Panc1 (cell line): Measurements from ENCODE around the gene IL1F10. TPM values are rescaled to one million over a fixed set of nuclear protein-coding genes. Genes with fewer than 3 reads are reported as not detected.
A peak's percentile ranks its signal among the peaks of the same experiment; 100 is the strongest.

Source experiments
- ATAC-seq: fragments of 200-7000 bp; cut with Tn5 transposase; 2 replicates; pipeline ENCODE4 v1.9.1; 2020; ENCODE audit warnings: mild to moderate bottlenecking, moderate library complexity
- BruUV-seq: library from RNA; stranded (reverse); fragments of 400-500 nt; replicated peaks from 2 replicates; lab custom pipeline; 2021; lab: Mats Ljungman, UMichigan
- CTCF ChIA-PET: fragments of 300-600 bp; sonication (Branson Sonifier 250); formaldehyde crosslinking; loops from one replicate; lab custom pipeline; 2022; ENCODE audit warnings: antibody characterized with exemption; lab: Charles Lee
- POLR2A ChIA-PET: fragments of 300-600 bp; sonication (Branson Sonifier 250); formaldehyde crosslinking; loops from one replicate; lab custom pipeline; 2022; ENCODE audit warnings: antibody characterized with exemption; lab: Charles Lee
- DNase-seq: peaks from one replicate; pipeline ENCODE4 v3.0.0-alpha.2; 2010; ENCODE audit warnings: low read depth, low spot score
- H3K27ac ChIP-seq: 2 replicates; pipeline ENCODE4 v1.5.1; 2011; ENCODE audit warnings: mild to moderate bottlenecking, low read length, inconsistent platforms
- H3K27me3 ChIP-seq: fragments of 200-500 bp; sonication (Bioruptor generic); 2 replicates; pipeline ENCODE4 v1.6.0; 2014; ENCODE audit warnings: low read length, inconsistent platforms; ENCODE audit not compliant: control insufficient read depth, insufficient read depth
- H3K36me3 ChIP-seq: fragments of 200-500 bp; sonication (Bioruptor generic); 2 replicates; pipeline ENCODE4 v1.5.1; 2014; ENCODE audit warnings: inconsistent platforms, mild to moderate bottlenecking, low read length, moderate library complexity; ENCODE audit not compliant: control insufficient read depth, insufficient read depth
- H3K4me1 ChIP-seq: 2 replicates; pipeline ENCODE4 v1.5.1; 2011; ENCODE audit warnings: inconsistent platforms, mild to moderate bottlenecking, low read length, moderate library complexity; ENCODE audit not compliant: control insufficient read depth, insufficient read depth
- H3K4me3 ChIP-seq, 2 experiments: 2 replicates each; pipeline ENCODE4 v1.5.1; 2011 to 2012; ENCODE audit warnings: low read depth in 2 of 2, low read length in 2 of 2, mild to moderate bottlenecking in 2 of 2, inconsistent platforms in 1 of 2, moderate library complexity in 1 of 2
- H3K9me3 ChIP-seq: fragments of 200-500 bp; sonication (Bioruptor generic); 2 replicates; pipeline ENCODE4 v1.5.1; 2014; ENCODE audit warnings: low read depth, mild to moderate bottlenecking, inconsistent platforms, low read length, moderate library complexity; ENCODE audit not compliant: control insufficient read depth, insufficient read depth
- POLR2AphosphoS5 ChIP-seq: IDR thresholded peaks from 2 replicates; pipeline ENCODE4 v1.6.1; 2012; ENCODE audit warnings: mild to moderate bottlenecking, low read depth, low read length, moderate library complexity
- SIN3A ChIP-seq: IDR thresholded peaks from 2 replicates; pipeline ENCODE4 v1.6.1; 2012; ENCODE audit warnings: low read depth, mild to moderate bottlenecking, low read length, moderate library complexity, borderline replicate concordance; ENCODE audit not compliant: insufficient read depth
- TCF7L2 ChIP-seq: IDR thresholded peaks from 2 replicates; pipeline ENCODE4 v1.6.1; 2011; ENCODE audit warnings: mild to moderate bottlenecking, low read depth, low read length, inconsistent platforms
- in situ Hi-C: cut with HindIII; loops from 2 replicates; pipeline ENCODE4 v1.10.0; 2016; ENCODE audit warnings: low sequenced_read_pairs, low pct_unique_long_range_greater_than_20kb
- intact Hi-C: fragments of 100-400 bp; cut with micrococcal nuclease; formaldehyde crosslinking; loops from one replicate; pipeline ENCODE4 v1.10.0; 2022; ENCODE audit not compliant: unreplicated experiment
- total RNA-seq: library from RNA; stranded (reverse); gene quantifications from one replicate; pipeline ENCODE4 v1.2.1, GENCODE V29; 2021; ENCODE audit not compliant: unreplicated experiment
- TF ChIP-seq, protein P1 (sequence below), 2 experiments: IDR thresholded peaks; 2 replicates each; pipeline ENCODE4 v1.6.1; 2011 to 2012; ENCODE audit warnings: low read depth in 2 of 2, control low read depth in 1 of 2, low read length in 1 of 2, mild to moderate bottlenecking in 1 of 2, moderate library complexity in 1 of 2; ENCODE audit not compliant: insufficient read depth in 1 of 2
- TF ChIP-seq, protein P2 (sequence below): fragments of 450-650 bp; IDR thresholded peaks from 2 replicates; pipeline ENCODE4 v1.5.1; 2017; ENCODE audit warnings: mild to moderate bottlenecking

Gene IL1F10
- total RNA-seq, 1 experiment from 2014 or later = not detected

DNA sequence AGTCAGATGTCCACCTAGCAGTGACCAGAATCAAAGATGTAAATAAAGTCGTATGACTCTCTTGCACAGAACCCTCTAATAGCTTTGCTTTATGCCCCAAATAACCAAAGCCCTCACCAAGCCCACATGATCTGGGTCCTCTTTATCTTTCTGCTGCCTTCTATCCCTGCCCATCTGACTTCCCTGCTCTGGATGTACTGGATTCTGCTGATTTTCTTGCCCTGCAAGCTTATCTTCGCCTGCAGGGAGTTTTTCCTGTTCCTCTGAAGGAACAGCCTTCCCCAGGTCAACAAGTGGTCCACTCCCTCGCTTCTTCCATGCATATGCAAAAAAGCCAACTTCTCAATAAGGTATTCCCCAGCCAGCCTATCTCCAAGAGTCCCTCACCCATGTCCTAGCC, 33.8 kb upstream of the IL1F10 start:
- no peak for TF ChIP-seq POLR2AphosphoS5
- TF ChIP-seq TCF7L2 = no peak
- TF ChIP-seq, protein P1, sequence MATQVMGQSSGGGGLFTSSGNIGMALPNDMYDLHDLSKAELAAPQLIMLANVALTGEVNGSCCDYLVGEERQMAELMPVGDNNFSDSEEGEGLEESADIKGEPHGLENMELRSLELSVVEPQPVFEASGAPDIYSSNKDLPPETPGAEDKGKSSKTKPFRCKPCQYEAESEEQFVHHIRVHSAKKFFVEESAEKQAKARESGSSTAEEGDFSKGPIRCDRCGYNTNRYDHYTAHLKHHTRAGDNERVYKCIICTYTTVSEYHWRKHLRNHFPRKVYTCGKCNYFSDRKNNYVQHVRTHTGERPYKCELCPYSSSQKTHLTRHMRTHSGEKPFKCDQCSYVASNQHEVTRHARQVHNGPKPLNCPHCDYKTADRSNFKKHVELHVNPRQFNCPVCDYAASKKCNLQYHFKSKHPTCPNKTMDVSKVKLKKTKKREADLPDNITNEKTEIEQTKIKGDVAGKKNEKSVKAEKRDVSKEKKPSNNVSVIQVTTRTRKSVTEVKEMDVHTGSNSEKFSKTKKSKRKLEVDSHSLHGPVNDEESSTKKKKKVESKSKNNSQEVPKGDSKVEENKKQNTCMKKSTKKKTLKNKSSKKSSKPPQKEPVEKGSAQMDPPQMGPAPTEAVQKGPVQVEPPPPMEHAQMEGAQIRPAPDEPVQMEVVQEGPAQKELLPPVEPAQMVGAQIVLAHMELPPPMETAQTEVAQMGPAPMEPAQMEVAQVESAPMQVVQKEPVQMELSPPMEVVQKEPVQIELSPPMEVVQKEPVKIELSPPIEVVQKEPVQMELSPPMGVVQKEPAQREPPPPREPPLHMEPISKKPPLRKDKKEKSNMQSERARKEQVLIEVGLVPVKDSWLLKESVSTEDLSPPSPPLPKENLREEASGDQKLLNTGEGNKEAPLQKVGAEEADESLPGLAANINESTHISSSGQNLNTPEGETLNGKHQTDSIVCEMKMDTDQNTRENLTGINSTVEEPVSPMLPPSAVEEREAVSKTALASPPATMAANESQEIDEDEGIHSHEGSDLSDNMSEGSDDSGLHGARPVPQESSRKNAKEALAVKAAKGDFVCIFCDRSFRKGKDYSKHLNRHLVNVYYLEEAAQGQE (IDR thresholded peaks at IDR 0.05; ENCODE audit: insufficient read depth in 1 of 2, low read depth in 2 of 2, low read length in 1 of 2) = no peak
- TF ChIP-seq, protein P2, sequence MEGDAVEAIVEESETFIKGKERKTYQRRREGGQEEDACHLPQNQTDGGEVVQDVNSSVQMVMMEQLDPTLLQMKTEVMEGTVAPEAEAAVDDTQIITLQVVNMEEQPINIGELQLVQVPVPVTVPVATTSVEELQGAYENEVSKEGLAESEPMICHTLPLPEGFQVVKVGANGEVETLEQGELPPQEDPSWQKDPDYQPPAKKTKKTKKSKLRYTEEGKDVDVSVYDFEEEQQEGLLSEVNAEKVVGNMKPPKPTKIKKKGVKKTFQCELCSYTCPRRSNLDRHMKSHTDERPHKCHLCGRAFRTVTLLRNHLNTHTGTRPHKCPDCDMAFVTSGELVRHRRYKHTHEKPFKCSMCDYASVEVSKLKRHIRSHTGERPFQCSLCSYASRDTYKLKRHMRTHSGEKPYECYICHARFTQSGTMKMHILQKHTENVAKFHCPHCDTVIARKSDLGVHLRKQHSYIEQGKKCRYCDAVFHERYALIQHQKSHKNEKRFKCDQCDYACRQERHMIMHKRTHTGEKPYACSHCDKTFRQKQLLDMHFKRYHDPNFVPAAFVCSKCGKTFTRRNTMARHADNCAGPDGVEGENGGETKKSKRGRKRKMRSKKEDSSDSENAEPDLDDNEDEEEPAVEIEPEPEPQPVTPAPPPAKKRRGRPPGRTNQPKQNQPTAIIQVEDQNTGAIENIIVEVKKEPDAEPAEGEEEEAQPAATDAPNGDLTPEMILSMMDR = 0 out of 2 replicates have a peak, but pooled peaks have one; percentile 4
- TF ChIP-seq SIN3A = no peak
- Histone ChIP-seq H3K36me3 (no peaks in the 10 kb centered on the region), H3K27me3 (peaks cover 13% of the 10 kb centered on the region; the same call in 1 of the 2 replicates), H3K4me1 (no peaks in the 10 kb centered on the region), H3K4me3 (no peak overlapping the region), H3K9me3 (no peaks in the 10 kb centered on the region), H3K27ac (no peak overlapping the region)
- in situ Hi-C loops = no loop called here
- no peak for ATAC-seq
- ChIA-PET POLR2A (no interaction called here), CTCF (no interaction called here)
- intact Hi-C loops = no loop called here
- no peak for DNase-seq
- no TSS peak for BruUV-seq

DNA sequence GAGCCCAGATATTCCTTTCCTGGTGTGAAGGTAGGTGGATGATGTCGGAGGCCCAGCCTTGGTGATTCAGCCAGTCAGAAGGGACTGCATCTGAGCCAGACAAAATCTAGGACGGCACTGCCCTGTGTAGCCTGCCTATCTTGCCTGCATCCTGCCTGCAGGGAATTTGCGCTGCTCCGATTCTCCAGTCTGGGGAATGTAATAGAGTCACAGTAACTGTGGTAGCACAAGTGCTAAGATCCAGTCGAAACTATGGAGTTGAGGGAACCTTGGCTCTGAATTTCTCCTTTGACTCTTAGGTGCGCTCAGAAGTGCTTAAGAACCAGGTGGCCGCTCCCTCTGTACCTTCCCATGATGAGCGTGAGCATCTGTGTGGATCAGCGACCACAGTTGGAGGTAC, 31.0 kb upstream of the IL1F10 start:
- H3K36me3 ChIP-seq = no peaks in the 10 kb centered on the region
- DNase-seq = no peak

More for the DNA sequence above, 31.0 kb upstream of the IL1F10 start:
- Histone ChIP-seq H3K4me1 (no peaks in the 10 kb centered on the region), H3K4me3 (no peak overlapping the region), H3K27me3 (no peaks in the 10 kb centered on the region), H3K9me3 (no peaks in the 10 kb centered on the region), H3K27ac (no peak overlapping the region)
- ChIA-PET POLR2A (no interaction called here), CTCF (no interaction called here)
- in situ Hi-C loops (no loop called here), intact Hi-C loops (no loop called here)
- no peak for TF ChIP-seq SIN3A
- TF ChIP-seq, protein P2 = no peak
- TF ChIP-seq, protein P1 (IDR thresholded peaks at IDR 0.05; ENCODE audit: insufficient read depth in 1 of 2, low read depth in 2 of 2, low read length in 1 of 2) = no peak
- TF ChIP-seq POLR2AphosphoS5 = no peak
- no peak for TF ChIP-seq TCF7L2
- ATAC-seq = no peak
- BruUV-seq = no TSS peak
